ENCODE data around the gene ERP27.

GRCh38 chr12:14920475-14921126, 17.7 kb downstream of the ERP27 start:
- TF ChIP-seq EZH2 (IDR thresholded peaks at IDR 0.05; ENCODE audit: low read depth, low read length, severe bottlenecking) (no peak), POLR2AphosphoS5 (IDR thresholded peaks at IDR 0.05; ENCODE audit: low read depth, low read length) (no peak), JUND (IDR thresholded peaks at IDR 0.05; ENCODE audit: low read length) (no peak), CTCF (IDR thresholded peaks at IDR 0.05; ENCODE audit: control extremely low read depth in 1 of 3, insufficient read depth in 1 of 3, low read depth in 1 of 3, low read length in 3 of 3) (no peak), BACH1 (IDR thresholded peaks at IDR 0.05; ENCODE audit: low read length) (no peak), SIX5 (IDR thresholded peaks at IDR 0.05; ENCODE audit: low read depth, low read length) (no peak), CEBPB (IDR thresholded peaks at IDR 0.05; ENCODE audit: low read depth, low read length) (no peak)

Data from H1 (cell line).